K562 (cell line): ENCODE results near the gene TSTD1. TPM values are rescaled to one million over a fixed set of nuclear protein-coding genes. Genes with fewer than 3 reads are reported as not detected.
A peak's percentile ranks its signal among the peaks of the same experiment; 100 is the strongest.

Experiments
- ATAC-seq: fragments of 200-7000 bp; cut with Tn5 transposase; 3 replicates; pipeline ENCODE4 v1.9.1; 2020; ENCODE audit warnings: moderate library complexity
- BruUV-seq: library from RNA; stranded (reverse); fragments of 400-500 nt; replicated peaks from 2 replicates; lab custom pipeline; 2021; lab: Mats Ljungman, UMichigan
- CTCF ChIA-PET: fragments of 300-600 bp; formaldehyde crosslinking; extraction: SDS; loops from one replicate; lab custom pipeline; 2021; ENCODE audit warnings: low intra/inter-chr PET ratio; lab: Yijun Ruan, JAX
- POLR2A ChIA-PET: fragments of 300-600, 350-650 bp; sonication (Branson Sonifier 250); formaldehyde crosslinking; extraction: SDS; loops from one replicate; lab custom pipeline; 2021; ENCODE audit warnings: antibody characterized with exemption, inconsistent platforms; lab: Yijun Ruan, JAX
- DNase-seq, 4 experiments: peaks; one replicate each; pipeline versions ENCODE4 v3.0.0 to v3.0.0-alpha.2; 2011 to 2018; ENCODE audit warnings: low spot score in 3 of 4, mixed read lengths in 3 of 4; ENCODE audit errors: extremely low read depth in 1 of 4
- FAIRE-seq: peaks from 2 replicates; lab custom pipeline; 2011; peaks lifted over from hg19 to GRCh38; lab: Jason Lieb, UNC
- H2AFZ ChIP-seq: 2 replicates; pipeline ENCODE4 v1.6.0; 2011; ENCODE audit warnings: low read depth, low read length, control low read depth, inconsistent platforms
- H3K27ac ChIP-seq: fragments of 200-600 bp; 3 replicates; pipeline ENCODE4 v1.8.0; 2011; ENCODE audit warnings: low read depth, mild to moderate bottlenecking, control low read depth, inconsistent platforms, low read length, moderate library complexity, mixed read lengths; ENCODE audit errors: extremely low read depth
- H3K27me3 ChIP-seq, 2 experiments: fragments of 300-600 bp in 1 of 2; 2 replicates in 1 of 2; 3 replicates in 1 of 2; pipeline versions ENCODE4 v1.6.0 to v1.8.0; 2011; ENCODE audit warnings: inconsistent platforms in 2 of 2, low read length in 2 of 2, mild to moderate bottlenecking in 1 of 2, mixed read lengths in 1 of 2, moderate library complexity in 1 of 2; ENCODE audit not compliant: control insufficient read depth in 2 of 2, insufficient read depth in 2 of 2
- H3K36me3 ChIP-seq: fragments of 300-600 bp; 3 replicates; pipeline ENCODE4 v1.8.0; 2011; ENCODE audit warnings: mild to moderate bottlenecking, low read length, inconsistent platforms; ENCODE audit not compliant: control insufficient read depth, insufficient read depth
- H3K4me1 ChIP-seq, 2 experiments: fragments of 200-600 bp in 1 of 2; replicated peaks in 1 of 2; 2 replicates in 1 of 2; 3 replicates in 1 of 2; pipeline versions ENCODE4 v1.5.1 to v1.8.0; 2011; ENCODE audit warnings: inconsistent platforms in 2 of 2, low read length in 2 of 2, mild to moderate bottlenecking in 1 of 2, mixed read lengths in 1 of 2, moderate library complexity in 1 of 2; ENCODE audit not compliant: control insufficient read depth in 2 of 2, insufficient read depth in 2 of 2
- H3K4me2 ChIP-seq: 2 replicates; pipeline ENCODE4 v1.6.1; 2011; ENCODE audit warnings: low read length, control low read depth, inconsistent platforms, mixed read lengths; ENCODE audit not compliant: insufficient read depth
- H3K4me3 ChIP-seq: fragments of 200-600 bp; sonication (generic), shearing (Covaris generic); 2 replicates; pipeline ENCODE4 v1.5.1; 2016; ENCODE audit warnings: control low read depth, inconsistent platforms
- H3K79me2 ChIP-seq: fragments of 200-600 bp; 3 replicates; pipeline ENCODE4 v1.8.0; 2011; ENCODE audit warnings: low read length, inconsistent platforms; ENCODE audit not compliant: control insufficient read depth, insufficient read depth
- H3K9ac ChIP-seq, 2 experiments: 2 replicates each; pipeline versions ENCODE4 v1.6.0 to v1.6.1; 2011; ENCODE audit warnings: low read depth in 2 of 2, low read length in 2 of 2, control low read depth in 1 of 2, inconsistent platforms in 1 of 2, mild to moderate bottlenecking in 1 of 2, mixed read lengths in 1 of 2; ENCODE audit not compliant: insufficient read depth in 1 of 2
- H3K9me1 ChIP-seq: one replicate; pipeline ENCODE4 v1.6.0; 2011; ENCODE audit warnings: inconsistent platforms, mild to moderate bottlenecking, low read length, moderate library complexity; ENCODE audit not compliant: control insufficient read depth, insufficient read depth
- H3K9me3 ChIP-seq: replicated peaks from 2 replicates; pipeline ENCODE4 v1.5.1; 2011; ENCODE audit warnings: low read depth, low read length, inconsistent platforms; ENCODE audit not compliant: control insufficient read depth, insufficient read depth
- H4K20me1 ChIP-seq: replicated peaks from 2 replicates; pipeline ENCODE4 v1.6.1; 2011; ENCODE audit warnings: low read length, inconsistent platforms, mixed read lengths; ENCODE audit not compliant: control insufficient read depth, insufficient read depth
- OTX1 ChIP-seq: fragments of 450-650 bp; formaldehyde crosslinking; IDR thresholded peaks from 2 replicates; pipeline ENCODE4 v1.4.0; 2022; ENCODE audit warnings: mild to moderate bottlenecking
- WGBS: fragments of 100-300 bp; shearing (Covaris generic); methylation state at CpG from one replicate; pipeline ENCODE4 v1.1.6; 2016; ENCODE audit warnings: low coverage, mixed read lengths; ENCODE audit not compliant: insufficient coverage; ENCODE audit errors: missing lambda C conversion rate; 5-methylcytosine and 5-hydroxymethylcytosine counted together
- in situ Hi-C: fragments of 300-500 bp; cut with MboI; formaldehyde crosslinking; loops from 4 replicates; pipeline ENCODE4 v1.15.0; 2018; ENCODE audit warnings: inconsistent platforms, mixed read lengths
- intact Hi-C: fragments of 100-400 bp; cut with micrococcal nuclease; formaldehyde crosslinking; loops from 2 replicates; pipeline ENCODE4 v1.14.2; 2022
- polyA plus RNA-seq, 8 experiments: library from polyadenylated mRNA; depleted of rRNA in 4 of 8; stranded (reverse) in 5 of 8; unstranded in 3 of 8; fragments of >200 nt; fragmentation: Nextera tagmentation in 2 of 8; fragmentation: Illumina TruSeq in 1 of 8; extraction: Ambion mirVana in 2 of 8; extraction: Trizol in 1 of 8; gene quantifications; 2 replicates each; pipeline versions ENCODE4 v1.2.1 to v1.2.3, GENCODE V29; 2011 to 2014; ENCODE audit warnings: inconsistent platforms in 1 of 8, missing spikeins in 1 of 8
- total RNA-seq, 7 experiments: library from RNA; depleted of rRNA in 6 of 7; stranded (reverse); fragments of >200 nt in 6 of 7; fragmentation: Illumina TruSeq in 2 of 7; extraction: Trizol in 2 of 7; gene quantifications; 2 replicates each; pipeline versions ENCODE4 v1.2.1 to v1.2.3, GENCODE V29; 2011 to 2021; ENCODE audit warnings: low replicate concordance in 1 of 7
- TF ChIP-seq, protein P1 (sequence below): fragments of 450-650 bp; IDR thresholded peaks from 2 replicates; pipeline ENCODE4 v1.6.1; 2017; ENCODE audit warnings: mild to moderate bottlenecking, moderate library complexity

TSTD1 gene
- total and polyA plus RNA-seq, 9 of the 15 experiments (the other 6 are each of a cell fraction or from before 2014, with no cell fraction given) = 0.23 to 0.53 TPM; not detected in 7

GRCh38 chr1:161069241-161069640 lies 30.5 kb upstream of the TSTD1 start:
- FAIRE-seq (no peak), ATAC-seq (no peak), DNase-seq (no peak)
- H3K36me3 ChIP-seq = no peaks in the 10 kb centered on the region
- no TSS peak for BruUV-seq
- H4K20me1 ChIP-seq = no peaks in the 10 kb centered on the region
- no peak overlapping the region for H3K27ac ChIP-seq
- 48% methylated on average over 6 of the region's 9 CpGs for WGBS
- no peaks in the 10 kb centered on the region for H3K79me2 ChIP-seq
- H3K4me3 ChIP-seq = no peak overlapping the region
- peaks cover 17 to 21% of the 10 kb centered on the region in 2 experiments for H3K4me1 ChIP-seq
- H3K27me3 ChIP-seq = no peaks in the 10 kb centered on the region; a peak in 1 of 5 replicates
- H3K9ac ChIP-seq = peak overlapping the region in 1 of 2 experiments; percentile 62; a peak in 1 of 4 replicates
- in situ Hi-C loops (no loop called here), intact Hi-C loops (no loop called here)
- 0 out of 2 replicates have a peak, but pooled peaks have one; percentile 21 for TF ChIP-seq OTX1 (CRISPR knock-in tag)
- TF ChIP-seq, protein P1, sequence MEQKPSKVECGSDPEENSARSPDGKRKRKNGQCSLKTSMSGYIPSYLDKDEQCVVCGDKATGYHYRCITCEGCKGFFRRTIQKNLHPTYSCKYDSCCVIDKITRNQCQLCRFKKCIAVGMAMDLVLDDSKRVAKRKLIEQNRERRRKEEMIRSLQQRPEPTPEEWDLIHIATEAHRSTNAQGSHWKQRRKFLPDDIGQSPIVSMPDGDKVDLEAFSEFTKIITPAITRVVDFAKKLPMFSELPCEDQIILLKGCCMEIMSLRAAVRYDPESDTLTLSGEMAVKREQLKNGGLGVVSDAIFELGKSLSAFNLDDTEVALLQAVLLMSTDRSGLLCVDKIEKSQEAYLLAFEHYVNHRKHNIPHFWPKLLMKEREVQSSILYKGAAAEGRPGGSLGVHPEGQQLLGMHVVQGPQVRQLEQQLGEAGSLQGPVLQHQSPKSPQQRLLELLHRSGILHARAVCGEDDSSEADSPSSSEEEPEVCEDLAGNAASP = no peak
- H3K9me3 ChIP-seq = no peaks in the 10 kb centered on the region
- peak overlapping the region; percentile 86; the same call in 1 of the 2 replicates for H2AFZ ChIP-seq
- ChIA-PET CTCF (no interaction called here), POLR2A (interaction anchor here (1.0 to 3.3 kb wide), 3 partner anchors 17 to 30 kb away, joined by 3 to 19 read pairs (median 3); partner anchors contain the start of gene USF1)
- no peaks in the 10 kb centered on the region for H3K9me1 ChIP-seq
- H3K4me2 ChIP-seq = no peak overlapping the region
